Body of pancreas (tissue), 4 donors: ENCODE data around the gene BIVM.

Source experiments
- CTCF ChIP-seq, 7 experiments: fragments of 450-650 bp in 4 of 7; fragments of 200-600 bp in 3 of 7; sonication (generic) in 3 of 7; IDR thresholded peaks; one replicate each; pipeline ENCODE4 v1.5.1; 2016 to 2019; ENCODE audit warnings: antibody characterized with exemption in 7 of 7
- POLR2A ChIP-seq, 3 donors: fragments of 450-650 bp; IDR thresholded peaks; one replicate each; pipeline ENCODE4 v1.6.1; 2016; ENCODE audit warnings: antibody characterized with exemption in 3 of 3, mild to moderate bottlenecking in 2 of 3

DNA sequence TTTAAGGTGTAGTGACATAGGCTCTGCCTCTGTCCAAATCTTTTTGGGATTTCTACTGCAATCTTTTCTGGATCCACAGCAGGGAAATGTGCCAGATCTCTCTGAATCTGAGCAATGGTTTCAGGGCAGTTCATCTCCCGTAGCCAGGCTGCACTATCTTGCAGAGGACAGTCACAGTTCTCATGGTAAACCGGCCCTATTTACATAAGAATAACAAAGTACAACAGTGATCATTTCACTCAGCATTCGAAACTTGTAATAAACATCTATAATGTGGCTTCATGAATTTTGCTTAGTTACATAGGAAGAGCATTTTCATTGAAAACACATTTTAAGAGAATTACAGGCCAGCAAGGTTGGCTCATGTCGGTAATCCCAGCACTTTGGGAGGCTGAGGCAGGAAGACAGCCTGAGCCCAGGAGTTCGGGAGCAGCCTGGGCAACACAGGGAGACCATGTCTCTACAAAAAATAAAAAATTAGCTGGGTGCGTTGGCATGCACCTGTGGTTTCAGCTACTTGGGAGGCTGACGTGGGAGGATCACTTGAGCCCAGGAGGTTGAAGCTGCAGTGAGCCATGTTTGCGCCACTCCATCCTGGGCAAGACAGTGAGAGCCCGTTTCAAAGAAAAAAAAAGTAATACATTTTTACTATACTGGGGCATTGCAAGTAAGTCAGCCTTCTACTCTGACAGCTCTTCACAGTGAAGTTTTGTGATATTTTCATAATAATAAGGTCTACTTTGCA lies 5.1 kb upstream of the BIVM start:
- TF ChIP-seq CTCF (IDR thresholded peaks at IDR 0.05): no peak
- no peak for TF ChIP-seq POLR2A (IDR thresholded peaks at IDR 0.05)
